HG03135 (cell line): ENCODE data around the gene IFNE.

ENCODE experiments used
- ATAC-seq: cut with Tn5 transposase; IDR thresholded peaks from one replicate; pipeline ENCODE4 v1.9.1; 2021; ENCODE audit warnings: mild to moderate bottlenecking, moderate library complexity; ENCODE audit not compliant: unreplicated experiment

Gene IFNE, protein sequence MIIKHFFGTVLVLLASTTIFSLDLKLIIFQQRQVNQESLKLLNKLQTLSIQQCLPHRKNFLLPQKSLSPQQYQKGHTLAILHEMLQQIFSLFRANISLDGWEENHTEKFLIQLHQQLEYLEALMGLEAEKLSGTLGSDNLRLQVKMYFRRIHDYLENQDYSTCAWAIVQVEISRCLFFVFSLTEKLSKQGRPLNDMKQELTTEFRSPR

DNA sequence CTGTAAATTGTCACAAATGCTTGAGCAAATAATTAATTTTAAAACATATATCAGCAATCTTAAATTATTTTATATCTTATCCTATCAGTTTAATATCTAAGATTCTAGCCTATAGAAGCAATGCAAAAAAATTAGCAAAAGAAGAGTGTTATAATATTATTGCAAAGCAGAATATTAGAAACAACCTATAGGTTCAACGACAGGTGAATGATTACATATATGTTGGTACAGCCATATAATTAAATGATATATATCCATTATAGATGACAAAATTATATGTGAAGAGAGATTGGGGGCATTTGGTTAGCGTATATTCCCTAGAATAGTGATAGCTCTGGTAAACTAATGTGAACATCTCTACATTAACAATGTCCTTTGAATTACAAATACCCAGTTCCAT is at the start of gene IFNE:
IFNE (minus strand) TSS at position 101 of the 400 bp plus-strand sequence. CDS start 619 bp downstream, outside the sequence.
- no peak for ATAC-seq

DNA sequence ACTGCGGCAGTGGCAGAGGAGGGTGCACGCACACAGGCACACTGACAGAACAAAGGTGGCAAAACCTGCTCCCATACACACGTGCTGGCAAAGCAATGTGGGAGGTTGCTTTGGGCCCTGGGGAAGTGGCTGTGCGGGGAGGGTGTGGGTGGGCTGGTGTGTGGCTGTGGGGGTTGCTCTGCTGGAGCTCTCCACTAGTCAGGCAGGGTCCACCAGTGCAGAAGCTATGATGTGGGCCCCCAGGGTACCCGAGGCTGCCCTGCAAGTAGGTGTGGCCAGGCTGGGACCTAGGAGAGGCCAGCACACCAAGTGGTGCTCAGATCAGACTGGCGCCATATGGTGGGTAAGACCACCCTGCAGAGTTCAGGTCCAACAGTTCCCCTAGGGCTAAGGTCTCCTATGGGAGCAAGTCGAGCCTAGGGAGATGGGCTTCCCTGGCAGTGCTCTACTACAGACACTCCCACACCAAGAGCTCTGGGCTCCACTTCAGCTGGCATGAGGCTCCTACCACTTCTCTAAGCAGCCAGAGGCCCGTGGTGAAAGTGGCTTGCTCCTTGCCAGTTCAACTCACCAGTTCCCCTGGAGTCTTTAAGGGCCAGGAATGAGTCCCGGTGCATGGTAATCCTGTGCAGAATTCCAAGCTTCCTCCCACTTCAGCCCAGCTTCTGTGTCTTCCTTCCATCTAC is 46.2 kb upstream of the IFNE start:
- no peak for ATAC-seq

DNA sequence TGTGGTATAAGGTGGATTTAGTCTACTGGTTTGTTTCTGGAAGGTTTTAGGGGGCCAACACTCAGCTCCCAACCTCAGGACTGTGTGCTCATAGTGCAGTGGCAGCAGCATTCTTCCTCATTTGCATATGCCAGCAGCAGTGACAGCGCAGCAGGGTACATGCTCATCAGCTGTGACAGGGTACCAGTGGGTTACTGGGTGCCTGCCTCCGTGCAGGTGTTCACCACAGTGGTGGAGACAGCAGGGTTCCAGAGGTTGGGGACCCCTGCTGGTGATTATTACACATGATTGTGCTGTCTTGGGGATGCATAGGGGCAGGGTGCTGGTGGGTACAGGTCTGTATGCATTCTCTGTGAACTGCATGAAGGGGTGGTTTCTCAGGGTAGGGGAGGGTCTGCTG is 45.5 kb upstream of the IFNE start:
- no peak for ATAC-seq

DNA sequence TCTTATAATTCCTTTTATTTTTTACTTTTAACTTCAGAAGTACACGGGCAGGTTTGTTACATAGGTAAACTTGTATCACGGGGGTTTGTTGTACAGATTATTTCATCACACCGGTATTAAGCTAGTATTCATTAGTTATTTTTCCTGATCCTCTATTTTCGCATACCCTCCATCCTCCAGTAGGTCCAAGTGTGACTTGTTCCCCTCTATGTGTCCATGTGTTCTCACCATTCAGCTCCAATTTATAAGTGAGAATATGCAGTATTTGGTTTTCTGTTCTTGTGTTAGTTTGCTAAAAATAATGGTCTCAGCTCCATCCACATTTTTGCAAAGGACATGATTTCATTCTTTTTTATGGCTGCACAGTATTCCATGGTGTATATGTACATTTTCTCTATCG is 43.1 kb upstream of the IFNE start:
- no peak for ATAC-seq

DNA sequence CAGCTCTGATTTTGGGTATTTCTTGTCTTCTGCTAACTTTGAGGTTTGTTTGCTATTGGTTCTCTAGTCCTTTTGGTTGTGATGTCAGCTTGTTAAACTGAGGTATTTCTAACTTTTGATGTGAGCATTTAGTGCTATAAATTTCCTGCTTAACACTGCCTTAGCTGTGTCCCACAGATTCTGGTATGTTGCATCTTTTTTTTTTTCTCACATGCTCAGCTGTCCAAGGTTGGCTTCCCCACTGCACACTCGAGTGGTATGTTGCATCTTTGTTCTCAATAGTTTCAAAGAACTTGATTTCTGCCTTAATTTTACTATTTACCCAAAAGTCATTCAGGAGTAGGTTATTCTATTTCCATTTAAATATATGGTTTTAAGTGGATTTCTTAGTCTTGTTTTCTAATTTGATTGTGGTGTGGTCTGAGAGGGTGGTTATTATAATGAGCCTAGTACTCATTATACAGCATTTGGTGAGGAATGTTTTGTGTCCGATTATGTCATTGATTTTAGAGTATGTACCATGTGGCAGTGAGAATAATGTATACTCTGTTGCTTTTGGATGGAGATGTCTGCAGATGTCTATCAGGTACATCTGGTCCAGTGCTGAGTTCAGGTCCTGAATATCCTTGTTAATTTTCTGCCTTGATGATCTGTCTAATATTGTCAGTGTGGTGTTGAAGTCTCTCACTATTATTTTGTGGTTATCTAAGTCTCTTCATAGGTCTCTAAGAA is 42.2 kb upstream of the IFNE start:
- ATAC-seq = no peak

DNA sequence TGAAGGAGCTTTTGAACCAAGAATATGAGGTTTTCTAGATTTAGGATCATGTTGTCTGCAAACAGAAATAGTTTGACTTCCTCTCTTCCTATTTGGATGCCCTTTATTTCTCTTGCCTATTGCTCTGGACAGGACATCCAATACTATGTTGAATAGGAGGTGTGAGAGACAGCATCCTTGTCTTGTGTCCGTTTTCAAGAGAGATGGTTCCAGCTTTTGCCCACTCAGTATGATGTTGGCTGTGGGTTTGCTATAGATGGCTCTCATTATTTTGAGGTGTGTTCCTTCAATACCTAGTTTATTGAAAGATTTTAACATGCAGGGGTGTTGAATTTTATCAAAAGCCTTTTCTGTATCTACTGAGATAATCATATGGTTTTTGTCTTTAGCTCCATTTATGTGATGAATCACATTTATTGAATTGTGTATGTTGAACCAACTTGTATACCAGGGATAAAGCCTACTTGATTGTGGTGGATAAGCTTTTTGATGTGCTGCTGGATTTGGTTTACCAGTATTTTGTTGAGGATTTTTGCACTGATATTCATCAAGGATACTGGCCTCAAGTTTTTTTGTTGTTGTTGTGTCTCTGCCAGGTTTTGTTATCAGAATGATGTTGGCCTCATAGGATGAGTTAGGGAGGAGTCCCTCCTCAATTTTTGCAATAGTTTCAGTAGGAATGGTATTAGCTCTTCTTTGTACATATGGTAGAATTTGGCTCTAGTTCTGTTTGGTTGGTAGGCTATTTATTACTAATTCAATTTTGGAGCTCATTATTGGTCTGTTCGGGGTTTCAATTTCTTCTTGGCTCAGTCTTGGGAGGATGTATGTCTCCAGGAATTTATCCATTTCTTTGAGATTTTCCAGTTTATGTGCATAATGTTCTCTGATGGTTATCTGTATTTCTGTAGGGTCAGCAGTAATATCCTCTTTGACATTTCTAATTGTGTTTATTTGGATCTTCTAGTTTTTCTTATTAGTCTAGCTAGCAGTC is 41.2 kb upstream of the IFNE start:
- no peak for ATAC-seq

DNA sequence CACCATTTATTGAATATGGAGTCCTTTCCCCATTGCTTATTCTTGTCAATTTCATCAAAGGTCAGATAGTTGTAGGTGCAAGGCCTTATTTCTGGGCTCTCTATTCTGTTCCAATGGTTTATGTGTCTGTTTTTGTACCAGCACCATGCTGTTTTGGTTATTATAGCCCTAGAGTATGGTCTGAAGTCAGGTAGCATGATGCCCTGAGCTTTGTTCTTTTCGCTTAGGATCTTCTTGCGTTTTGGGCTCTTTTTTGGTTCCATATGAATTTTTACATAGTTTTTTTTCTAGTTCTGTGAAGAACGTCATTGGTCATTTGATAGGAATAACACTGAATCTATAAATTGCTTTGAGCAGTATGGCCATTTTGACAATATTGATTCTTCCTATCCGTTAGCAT is 40.2 kb upstream of the IFNE start:
- no peak for ATAC-seq

DNA sequence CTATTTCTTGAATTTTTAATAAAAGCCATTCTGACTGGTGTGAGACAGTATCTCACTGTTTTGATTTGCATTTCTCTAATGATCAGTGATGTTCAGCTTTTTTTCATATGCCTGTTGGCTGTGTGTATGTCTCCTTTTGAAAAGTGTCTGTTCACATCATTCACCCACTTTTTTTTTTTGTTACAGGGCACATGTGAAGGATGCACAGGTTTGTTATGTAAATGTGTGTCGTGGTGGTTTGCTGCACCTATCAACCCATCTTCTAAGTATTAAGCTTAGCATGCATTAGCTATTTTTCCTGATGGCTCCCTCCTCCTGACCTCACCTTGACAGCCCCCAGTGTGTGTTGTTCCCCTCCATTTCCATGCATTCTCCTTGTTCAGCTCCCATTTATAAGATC is 39.3 kb upstream of the IFNE start:
- no peak for ATAC-seq

DNA sequence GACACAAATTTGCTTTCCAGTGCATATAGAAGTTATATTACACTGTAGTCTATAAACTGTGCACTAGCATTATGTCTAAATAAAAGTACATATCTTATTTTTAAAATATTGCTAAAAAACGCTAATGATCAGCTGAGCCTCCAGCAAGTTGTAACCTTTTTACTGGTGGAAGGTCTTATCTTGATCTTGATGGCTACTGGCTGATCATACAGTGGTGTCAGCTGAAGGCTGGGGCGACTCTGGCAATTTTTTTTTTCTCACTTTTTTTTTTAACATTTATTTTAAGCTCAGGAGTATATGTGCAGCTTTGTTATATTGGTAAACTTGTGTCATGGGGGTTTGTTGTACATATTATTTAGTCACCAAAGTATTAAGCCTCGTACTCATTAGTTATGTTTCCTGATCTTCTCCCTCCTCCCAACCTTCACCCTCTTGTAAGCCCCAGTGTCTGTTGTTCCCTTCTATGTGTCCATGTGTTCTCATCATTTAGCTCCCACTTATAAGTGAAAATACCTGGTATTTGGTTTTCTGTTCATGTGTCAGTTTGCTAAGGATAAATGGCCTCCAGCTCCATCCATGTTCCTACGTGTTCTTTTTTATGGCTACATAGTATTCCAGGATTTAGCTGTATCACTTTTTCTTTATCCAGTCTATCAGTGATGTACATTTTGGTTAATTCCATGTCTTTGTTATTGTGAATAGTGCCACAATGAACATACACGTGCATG is 38.6 kb upstream of the IFNE start:
- no peak for ATAC-seq

DNA sequence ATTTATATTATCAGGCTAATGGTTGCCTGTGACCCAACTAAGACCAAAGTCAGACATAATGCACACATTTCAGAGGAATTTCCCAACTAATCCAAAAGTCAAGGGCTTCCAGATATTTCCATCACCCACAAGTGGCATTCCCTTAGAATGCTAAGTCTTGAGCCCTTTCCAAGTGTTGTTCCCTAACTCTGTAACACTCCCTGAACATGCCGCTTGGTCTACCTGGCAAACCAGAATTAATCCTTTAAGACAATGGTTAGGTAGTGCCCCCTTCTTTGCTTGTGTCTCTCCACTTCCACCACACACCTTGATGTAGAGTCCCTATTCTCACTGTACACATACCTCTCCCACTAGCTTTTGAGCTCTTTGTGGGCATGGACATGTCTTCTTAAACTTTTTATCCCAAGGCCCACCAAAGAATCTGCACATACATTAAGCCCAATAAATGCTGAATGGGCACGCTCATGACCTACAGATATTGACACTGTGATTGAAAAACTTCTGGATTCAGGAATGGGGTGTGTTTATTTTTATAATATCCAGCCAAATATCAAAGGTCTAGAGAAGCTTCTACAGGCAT is 37.8 kb upstream of the IFNE start:
- ATAC-seq = no peak

DNA sequence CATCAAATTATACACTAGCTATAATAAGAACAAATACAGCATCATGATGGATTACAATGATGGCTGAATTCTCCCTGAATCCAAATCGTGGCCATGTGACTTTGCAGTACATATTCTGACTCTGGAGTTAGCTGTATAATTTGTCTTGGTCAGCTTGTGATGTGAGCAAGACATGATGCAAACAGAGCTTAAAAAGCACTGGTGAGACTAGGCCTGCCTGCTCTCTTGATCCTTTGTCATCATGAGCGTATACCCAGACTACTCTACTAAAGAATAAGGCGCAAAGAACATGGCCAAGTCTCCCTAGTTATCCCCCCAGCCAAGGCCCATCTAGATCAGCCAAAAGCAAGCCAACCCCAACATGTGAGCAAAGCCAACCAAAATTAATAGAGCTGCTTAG is 34.7 kb upstream of the IFNE start:
- no peak for ATAC-seq

DNA sequence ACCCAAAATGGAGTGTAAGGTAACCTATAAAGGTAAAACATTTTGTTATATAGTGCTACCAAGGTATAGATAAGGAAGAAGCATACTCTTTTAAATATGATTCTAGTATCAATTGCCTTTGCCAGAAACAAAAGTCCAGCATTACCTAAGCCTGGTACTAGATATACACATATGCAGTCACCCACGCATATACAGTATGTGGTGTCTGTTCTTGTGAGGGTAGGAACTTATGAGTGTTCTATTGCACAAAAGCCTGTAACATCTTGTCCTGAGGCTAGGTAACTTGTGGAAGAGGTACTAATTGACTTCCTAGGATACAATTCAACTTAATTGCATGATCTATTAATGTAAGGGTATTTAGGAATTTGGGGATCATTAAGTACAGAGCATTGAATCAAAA is 31.3 kb upstream of the IFNE start:
- no peak for ATAC-seq

DNA sequence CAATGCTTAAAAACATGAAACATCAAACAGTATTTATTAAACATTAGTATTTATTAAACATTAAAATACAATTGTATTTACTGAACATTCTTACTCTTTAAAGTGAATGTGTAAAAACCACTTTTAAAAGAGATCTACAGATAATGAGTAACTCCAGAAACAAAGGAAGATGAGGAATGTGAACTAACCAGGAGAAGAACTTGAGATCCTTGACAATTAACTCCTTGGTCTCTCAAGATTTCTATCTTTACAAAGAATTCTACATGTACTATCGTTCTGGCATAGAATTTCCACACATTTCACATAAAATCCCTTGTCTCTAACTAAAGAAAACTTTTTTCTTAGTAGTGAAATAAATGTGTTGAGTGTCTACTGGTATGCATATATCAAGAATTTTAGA is 28.7 kb upstream of the IFNE start:
- ATAC-seq = no peak

DNA sequence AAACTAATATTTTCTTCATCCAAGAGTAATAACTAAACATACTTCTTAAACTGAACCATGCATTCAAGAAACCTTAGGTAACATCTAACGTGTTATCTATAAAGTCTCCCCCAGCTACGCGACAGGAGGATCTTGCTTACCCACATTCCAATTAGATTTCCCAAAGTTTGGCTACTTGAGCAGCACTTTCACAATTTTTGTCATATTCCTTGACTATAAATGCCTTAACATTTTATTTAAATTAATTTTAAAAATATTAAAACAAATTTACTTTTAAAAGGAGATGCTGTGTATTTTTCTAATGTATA is 25.3 kb upstream of the IFNE start:
- no peak for ATAC-seq

DNA sequence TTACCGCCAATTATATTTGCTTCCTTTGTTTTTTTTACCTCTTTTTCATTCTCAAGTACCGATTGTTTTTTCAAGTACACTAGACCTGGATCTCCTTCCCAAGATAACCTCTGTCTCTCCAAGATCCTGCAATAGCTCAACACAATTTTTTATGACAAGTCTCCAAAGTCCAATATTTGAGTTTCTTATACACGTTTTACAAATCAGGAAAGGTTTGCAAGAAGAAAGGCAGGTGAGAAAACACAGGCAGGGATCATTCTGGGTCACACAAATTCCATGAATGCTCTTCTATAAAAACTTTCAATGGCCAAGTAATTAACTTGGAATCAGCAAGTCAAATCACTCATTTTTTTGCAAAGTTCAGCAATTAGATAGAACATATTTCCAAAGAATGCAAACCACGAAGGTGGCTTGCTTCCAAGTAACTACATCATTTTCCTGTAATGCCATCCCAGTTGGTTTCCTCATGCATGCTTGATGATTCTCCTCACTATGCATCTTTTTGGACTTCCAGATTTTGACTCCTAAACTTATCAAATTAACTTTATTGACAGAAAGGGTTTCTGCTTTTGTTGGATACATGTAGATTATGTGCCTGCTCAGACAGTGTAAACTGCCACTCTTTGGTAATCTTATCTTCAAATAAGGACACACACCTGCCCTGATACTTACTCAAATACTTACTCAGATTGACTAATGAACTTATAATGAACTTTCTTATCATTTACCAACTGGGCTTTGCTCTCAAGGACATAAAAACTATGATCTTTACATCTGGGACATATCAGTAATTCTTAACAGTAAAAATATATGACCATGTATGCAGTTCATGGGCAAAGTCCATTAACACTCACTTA is 24.7 kb upstream of the IFNE start:
- ATAC-seq = no peak

DNA sequence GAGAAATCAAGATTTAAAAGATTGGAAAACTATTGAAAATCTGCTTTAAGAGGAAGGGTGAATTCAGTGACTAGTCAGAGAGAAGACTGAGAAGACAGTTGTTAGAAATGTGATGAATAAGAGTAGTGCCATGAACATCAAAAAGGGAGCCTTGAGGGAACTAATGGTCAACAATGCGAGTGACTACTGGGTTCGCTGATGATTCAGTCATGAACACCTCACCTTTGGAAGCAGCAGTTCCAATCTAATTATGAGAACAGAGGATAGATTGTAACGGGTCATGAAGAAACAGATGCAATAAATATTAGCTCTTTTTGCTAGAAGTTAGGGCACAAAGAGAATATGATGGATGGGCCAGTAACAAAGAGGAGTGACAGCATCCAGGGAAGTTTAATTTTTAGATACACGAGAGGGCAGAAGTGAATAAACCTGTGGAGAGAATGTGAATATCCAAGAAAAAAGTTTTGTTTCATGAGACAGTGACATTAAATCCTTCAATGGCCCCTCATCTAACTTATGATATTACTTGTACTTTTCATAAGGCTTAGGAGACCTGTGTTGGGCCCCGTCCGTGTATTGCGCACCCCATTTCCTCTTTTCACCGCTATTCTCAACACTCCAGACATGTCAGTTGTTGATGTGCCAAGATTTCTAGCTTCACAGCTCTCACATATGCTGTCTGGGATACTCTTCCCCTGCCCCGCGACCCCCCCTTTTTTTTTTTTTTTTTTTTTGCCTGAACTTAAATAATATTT is 23.5 kb upstream of the IFNE start:
- no peak for ATAC-seq

DNA sequence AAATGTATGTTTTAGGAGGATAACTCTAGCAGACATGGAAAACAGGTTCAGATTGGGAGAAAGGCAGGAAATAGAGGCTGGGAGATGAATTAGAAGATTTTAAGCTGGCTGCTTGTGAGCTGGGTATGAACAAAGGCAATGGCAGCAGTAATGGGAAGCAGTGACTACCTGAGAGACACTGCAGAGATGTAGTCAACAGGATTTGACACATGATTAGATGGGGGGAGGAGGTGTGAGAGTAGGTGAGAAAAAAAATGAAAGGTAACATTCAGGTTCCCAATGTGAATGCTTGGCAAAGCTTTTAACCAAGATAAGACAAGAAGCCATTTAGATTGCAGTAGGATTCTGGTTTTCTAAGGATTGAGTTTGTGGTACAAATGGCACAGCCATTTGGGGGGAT is 22.8 kb upstream of the IFNE start:
- ATAC-seq = no peak

DNA sequence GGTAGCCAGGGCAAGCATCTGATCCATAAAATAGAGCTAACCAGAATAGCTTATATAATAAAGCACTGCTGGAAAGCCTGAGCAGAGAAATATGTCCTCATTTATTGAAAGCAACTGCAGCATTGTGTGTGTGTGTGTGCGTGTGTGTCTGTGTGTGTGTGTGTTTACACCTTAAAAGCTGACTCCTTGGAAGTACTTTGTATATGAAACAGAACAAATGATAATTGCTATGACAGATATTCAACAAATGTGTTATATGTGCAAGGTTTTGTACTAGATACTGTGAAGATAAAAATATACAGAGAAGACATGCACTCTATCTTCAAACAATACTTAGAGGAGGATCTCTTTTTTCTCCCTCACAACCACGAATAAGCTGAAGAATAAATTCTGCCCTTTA is 22.0 kb upstream of the IFNE start:
- no peak for ATAC-seq

DNA sequence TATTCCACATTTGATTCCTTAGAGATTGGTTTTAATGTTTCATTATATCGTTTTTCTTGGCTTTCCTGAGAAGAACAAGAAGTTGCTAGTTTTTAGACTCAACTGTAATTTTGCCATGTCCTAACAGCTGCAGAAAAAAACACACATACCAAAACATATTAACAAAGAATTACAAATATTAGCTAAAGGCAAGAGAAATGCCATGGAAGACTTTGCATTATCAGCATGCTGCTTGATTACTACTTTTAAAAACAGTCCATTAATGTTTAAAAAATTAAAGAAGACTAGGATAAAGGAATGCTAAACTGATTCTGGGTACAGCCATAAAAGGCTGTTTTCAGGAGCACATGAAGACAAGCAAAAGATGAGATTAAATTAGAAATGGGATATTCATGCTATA is 20.5 kb upstream of the IFNE start:
- no peak for ATAC-seq
